H9 (cell line): ENCODE results near the gene ZNF672. TPM values are rescaled to one million over a fixed set of nuclear protein-coding genes. Genes with fewer than 3 reads are reported as not detected.

Source experiments
- DNase-seq: peaks from one replicate; pipeline ENCODE4 v3.0.0-alpha.2; 2017
- H2AFZ ChIP-seq: one replicate; pipeline ENCODE4 v1.6.1; 2013; ENCODE audit warnings: mild to moderate bottlenecking, low read length, control low read depth, moderate library complexity
- H2AK5ac ChIP-seq: 2 replicates; pipeline ENCODE4 v1.6.1; 2013; ENCODE audit warnings: low read length, control low read depth, mixed read lengths; ENCODE audit not compliant: insufficient read length
- H2BK120ac ChIP-seq: one replicate; pipeline ENCODE4 v1.6.1; 2013; ENCODE audit warnings: low read depth, mild to moderate bottlenecking, low read length, control low read depth, inconsistent platforms; ENCODE audit not compliant: poor library complexity, severe bottlenecking
- H2BK12ac ChIP-seq: 2 replicates; pipeline ENCODE4 v1.6.1; 2013; ENCODE audit warnings: low read length, control low read depth, mixed read lengths, low read depth; ENCODE audit not compliant: insufficient read length
- H2BK15ac ChIP-seq: 2 replicates; pipeline ENCODE4 v1.6.1; 2013; ENCODE audit warnings: low read depth, low read length, control low read depth
- H2BK20ac ChIP-seq: one replicate; pipeline ENCODE4 v1.6.1; 2013; ENCODE audit warnings: low read depth, mild to moderate bottlenecking, low read length, control low read depth, inconsistent platforms; ENCODE audit not compliant: poor library complexity, severe bottlenecking
- H2BK5ac ChIP-seq: 2 replicates; pipeline ENCODE4 v1.6.1; 2013; ENCODE audit warnings: low read length, control low read depth, mixed read lengths; ENCODE audit not compliant: insufficient read length
- H3K14ac ChIP-seq: 2 replicates; pipeline ENCODE4 v1.6.1; 2013; ENCODE audit warnings: low read length, control low read depth; ENCODE audit not compliant: insufficient read depth
- H3K18ac ChIP-seq: 2 replicates; pipeline ENCODE4 v1.6.1; 2013; ENCODE audit warnings: low read depth, mild to moderate bottlenecking, mixed read lengths, low read length, control low read depth; ENCODE audit not compliant: insufficient read length
- H3K23ac ChIP-seq: 2 replicates; pipeline ENCODE4 v1.6.1; 2013; ENCODE audit warnings: low read length, control low read depth, mixed read lengths, low read depth; ENCODE audit not compliant: insufficient read length
- H3K23me2 ChIP-seq: 2 replicates; pipeline ENCODE4 v1.6.1; 2013; ENCODE audit warnings: low read depth, mild to moderate bottlenecking, mixed read lengths, low read length, control low read depth; ENCODE audit not compliant: insufficient read length, poor library complexity, severe bottlenecking
- H3K27ac ChIP-seq: 2 replicates; pipeline ENCODE4 v1.5.1; 2013; ENCODE audit warnings: low read length, control low read depth, mixed read lengths, low read depth; ENCODE audit not compliant: insufficient read length
- H3K27me3 ChIP-seq: 2 replicates; pipeline ENCODE4 v1.6.1; 2013; ENCODE audit warnings: low read length, control low read depth, inconsistent platforms; ENCODE audit not compliant: insufficient read depth
- H3K4ac ChIP-seq: 2 replicates; pipeline ENCODE4 v1.6.1; 2013; ENCODE audit warnings: low read depth, mild to moderate bottlenecking, control low read depth, inconsistent platforms, low read length, moderate library complexity
- H3K4me1 ChIP-seq: 2 replicates; pipeline ENCODE4 v1.6.1; 2013; ENCODE audit warnings: low read length, control low read depth, inconsistent platforms; ENCODE audit not compliant: insufficient read depth
- H3K4me2 ChIP-seq: 2 replicates; pipeline ENCODE4 v1.6.1; 2013; ENCODE audit warnings: low read length, control low read depth, mixed read lengths; ENCODE audit not compliant: insufficient read length, insufficient read depth
- H3K56ac ChIP-seq: 2 replicates; pipeline ENCODE4 v1.6.1; 2013; ENCODE audit warnings: low read depth, mild to moderate bottlenecking, mixed read lengths, low read length, control low read depth; ENCODE audit not compliant: insufficient read length
- H3K79me1 ChIP-seq: 2 replicates; pipeline ENCODE4 v1.6.1; 2013; ENCODE audit warnings: low read depth, mild to moderate bottlenecking, moderate library complexity, low read length, control low read depth, inconsistent platforms; ENCODE audit not compliant: insufficient read depth, poor library complexity, severe bottlenecking
- H3K79me2 ChIP-seq: 2 replicates; pipeline ENCODE4 v1.6.1; 2013; ENCODE audit warnings: low read length, control low read depth, inconsistent platforms; ENCODE audit not compliant: insufficient read depth
- H3K9ac ChIP-seq: 2 replicates; pipeline ENCODE4 v1.6.1; 2013; ENCODE audit warnings: low read length, control low read depth, mixed read lengths; ENCODE audit not compliant: insufficient read length; ENCODE audit errors: extremely low read depth
- H3K9me3 ChIP-seq: one replicate; pipeline ENCODE4 v1.6.1; 2013; ENCODE audit warnings: low read depth, low read length, inconsistent platforms; ENCODE audit not compliant: control insufficient read depth
- H3T11ph ChIP-seq: one replicate; pipeline ENCODE4 v1.6.1; 2013; ENCODE audit warnings: mild to moderate bottlenecking, low read length, control low read depth, inconsistent platforms
- H4K20me1 ChIP-seq: one replicate; pipeline ENCODE4 v1.6.1; 2013; ENCODE audit not compliant: control insufficient read depth, insufficient read length, insufficient read depth
- H4K5ac ChIP-seq: 2 replicates; pipeline ENCODE4 v1.6.1; 2013; ENCODE audit warnings: low read depth, mild to moderate bottlenecking, mixed read lengths, low read length, control low read depth; ENCODE audit not compliant: insufficient read length
- H4K8ac ChIP-seq: replicated peaks from 2 replicates; pipeline ENCODE4 v1.6.1; 2013; ENCODE audit warnings: low read length, control low read depth, mixed read lengths, low read depth; ENCODE audit not compliant: insufficient read length
- H4K91ac ChIP-seq: 2 replicates; pipeline ENCODE4 v1.6.1; 2013; ENCODE audit warnings: low read depth, mild to moderate bottlenecking, moderate library complexity, mixed read lengths, low read length, control low read depth; ENCODE audit not compliant: insufficient read length
- H3K27ac Mint-ChIP-seq, 3 experiments: 2 replicates in 2 of 3; 3 replicates in 1 of 3; pipeline ENCODE4 v1.8.0; 2020 to 2021; ENCODE audit warnings: mixed read lengths in 3 of 3, mild to moderate bottlenecking in 1 of 3, moderate library complexity in 1 of 3
- H3K27me3 Mint-ChIP-seq: 2 replicates; pipeline ENCODE4 v1.8.0; 2021; ENCODE audit warnings: low read depth, mild to moderate bottlenecking, moderate library complexity, mixed read lengths
- H3K36me3 Mint-ChIP-seq, 3 experiments: 2 replicates in 2 of 3; 3 replicates in 1 of 3; pipeline ENCODE4 v1.8.0; 2020 to 2021; ENCODE audit warnings: low read depth in 3 of 3, mixed read lengths in 3 of 3; ENCODE audit not compliant: insufficient read depth in 1 of 3
- H3K4me1 Mint-ChIP-seq, 2 experiments: 2 replicates each; pipeline ENCODE4 v1.8.0; 2020; ENCODE audit warnings: mixed read lengths in 2 of 2
- H3K4me3 Mint-ChIP-seq, 2 experiments: 2 replicates in 1 of 2; 3 replicates in 1 of 2; pipeline ENCODE4 v1.8.0; 2020 to 2021; ENCODE audit warnings: mild to moderate bottlenecking in 2 of 2, mixed read lengths in 2 of 2, moderate library complexity in 1 of 2
- H3K9me3 Mint-ChIP-seq, 2 experiments: 2 replicates in 1 of 2; 3 replicates in 1 of 2; pipeline ENCODE4 v1.8.0; 2020; ENCODE audit warnings: mild to moderate bottlenecking in 2 of 2, mixed read lengths in 2 of 2, moderate library complexity in 1 of 2
- WGBS: extraction: QIAGEN DNeasy Blood & Tissue Kit; methylation state at CpG from one replicate; pipeline ENCODE4 v1.1.7; 2013; ENCODE audit warnings: missing lambda C conversion rate, low lambda C conversion rate, mixed read lengths; ENCODE audit not compliant: insufficient read length; ENCODE audit errors: extremely low coverage; 5-methylcytosine and 5-hydroxymethylcytosine counted together
- total RNA-seq: library from RNA; stranded (reverse); gene quantifications from 2 replicates; pipeline ENCODE4 v1.2.1, GENCODE V29; 2021
- TF ChIP-seq, protein P1 (sequence below): fragments of 200-600 bp; sonication (generic); conservative IDR thresholded peaks from 3 replicates; pipeline ENCODE4 v1.8.0; 2021; ENCODE audit warnings: antibody characterized with exemption, mild to moderate bottlenecking

ZNF672 gene
- total RNA-seq, 1 experiment from 2014 or later, result 29.4 TPM

GRCh38 chr1:248892590-248892989, 54.6 kb downstream of the ZNF672 start:
- H3K18ac ChIP-seq, result no peak overlapping the region
- H3K4me3 Mint-ChIP-seq, result no peak overlapping the region
- peaks cover 10 to 15% of the 10 kb centered on the region in 2 experiments for H3K4me1 Mint-ChIP-seq

More at GRCh38 chr1:248892590-248892989, 54.6 kb downstream of the ZNF672 start:
- no peak overlapping the region for H2AK5ac ChIP-seq
- no peaks in the 10 kb centered on the region for H3K27me3 ChIP-seq
- Mint-ChIP-seq H3K27ac (no peak overlapping the region), H3K9me3 (no peaks in the 10 kb centered on the region), H3K27me3 (peaks cover 6% of the 10 kb centered on the region; the same call in 1 of the 2 replicates), H3K36me3 (no peaks in the 10 kb centered on the region)
- H2BK15ac ChIP-seq, result no peak overlapping the region
- no peak overlapping the region for H3K27ac ChIP-seq
- H2BK5ac ChIP-seq, result no peak overlapping the region
- no peak overlapping the region for H3K4me2 ChIP-seq
- H4K5ac ChIP-seq, result no peak overlapping the region
- H3K4ac ChIP-seq, result no peak overlapping the region
- H2AFZ ChIP-seq, result no peak overlapping the region
- H3K9ac ChIP-seq, result no peak overlapping the region
- TF ChIP-seq, protein P1, sequence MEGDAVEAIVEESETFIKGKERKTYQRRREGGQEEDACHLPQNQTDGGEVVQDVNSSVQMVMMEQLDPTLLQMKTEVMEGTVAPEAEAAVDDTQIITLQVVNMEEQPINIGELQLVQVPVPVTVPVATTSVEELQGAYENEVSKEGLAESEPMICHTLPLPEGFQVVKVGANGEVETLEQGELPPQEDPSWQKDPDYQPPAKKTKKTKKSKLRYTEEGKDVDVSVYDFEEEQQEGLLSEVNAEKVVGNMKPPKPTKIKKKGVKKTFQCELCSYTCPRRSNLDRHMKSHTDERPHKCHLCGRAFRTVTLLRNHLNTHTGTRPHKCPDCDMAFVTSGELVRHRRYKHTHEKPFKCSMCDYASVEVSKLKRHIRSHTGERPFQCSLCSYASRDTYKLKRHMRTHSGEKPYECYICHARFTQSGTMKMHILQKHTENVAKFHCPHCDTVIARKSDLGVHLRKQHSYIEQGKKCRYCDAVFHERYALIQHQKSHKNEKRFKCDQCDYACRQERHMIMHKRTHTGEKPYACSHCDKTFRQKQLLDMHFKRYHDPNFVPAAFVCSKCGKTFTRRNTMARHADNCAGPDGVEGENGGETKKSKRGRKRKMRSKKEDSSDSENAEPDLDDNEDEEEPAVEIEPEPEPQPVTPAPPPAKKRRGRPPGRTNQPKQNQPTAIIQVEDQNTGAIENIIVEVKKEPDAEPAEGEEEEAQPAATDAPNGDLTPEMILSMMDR, result no peak
- H3K4me1 ChIP-seq, result peaks cover 6% of the 10 kb centered on the region
- H4K8ac ChIP-seq, result no peak overlapping the region
- no peaks in the 10 kb centered on the region for H3K9me3 ChIP-seq
- H4K20me1 ChIP-seq, result no peaks in the 10 kb centered on the region
- no peaks in the 10 kb centered on the region for H3K23me2 ChIP-seq
- H2BK20ac ChIP-seq, result no peak overlapping the region
- H3T11ph ChIP-seq, result no peak overlapping the region
- no peak overlapping the region for H2BK120ac ChIP-seq
- no CpG with 5 or more reads among the region's 1 CpG for whole genome bisulfite sequencing
- no peak overlapping the region for H2BK12ac ChIP-seq
- no peak overlapping the region for H3K56ac ChIP-seq
- H3K23ac ChIP-seq, result no peak overlapping the region
- no peak for DNase-seq
- no peaks in the 10 kb centered on the region for H3K79me1 ChIP-seq
- no peaks in the 10 kb centered on the region for H3K79me2 ChIP-seq
- H3K14ac ChIP-seq, result no peak overlapping the region
- H4K91ac ChIP-seq, result no peak overlapping the region
